Right lobe of liver (tissue), 6 donors: Measurements from ENCODE around the gene OLFM3. TPM values are rescaled to one million over a fixed set of nuclear protein-coding genes. Genes with fewer than 3 reads are reported as not detected.

Source experiments
- ATAC-seq, 4 donors: fragments of 200-7000 bp; cut with Tn5 transposase; one replicate each; pipeline ENCODE4 v1.9.1; 2020; ENCODE audit warnings: mild to moderate bottlenecking in 4 of 4, moderate library complexity in 4 of 4
- DNase-seq, 3 donors: peaks; one replicate each; pipeline ENCODE4 v3.0.0-alpha.2; 2020
- H3K27ac ChIP-seq, 3 donors: fragments of 200-600 bp; one replicate each; pipeline ENCODE4 v1.8.0; 2022
- H3K27me3 ChIP-seq, 2 donors: fragments of 200-600 bp; one replicate each; pipeline ENCODE4 v1.8.0; 2022
- H3K36me3 ChIP-seq, 4 donors: fragments of 200-600 bp; sonication (generic) in 1 of 4; one replicate each; pipeline versions ENCODE4 v1.5.1 to v1.8.0; 2017 to 2022; ENCODE audit warnings: control low read depth in 1 of 4
- H3K4me1 ChIP-seq, 4 donors: fragments of 200-600 bp; sonication (generic) in 1 of 4; one replicate each; pipeline versions ENCODE4 v1.5.1 to v1.8.0; 2017 to 2022; ENCODE audit warnings: control low read depth in 1 of 4
- H3K4me3 ChIP-seq, 3 donors: fragments of 200-600 bp; one replicate each; pipeline ENCODE4 v1.8.0; 2022
- H3K9me3 ChIP-seq, 4 donors: fragments of 200-600 bp; sonication (generic) in 1 of 4; one replicate each; pipeline versions ENCODE4 v1.5.1 to v1.8.0; 2017 to 2022; ENCODE audit warnings: control low read depth in 1 of 4
- CTCF ChIP-seq, 4 donors: fragments of 200-600 bp in 3 of 4; fragments of 450-650 bp in 1 of 4; IDR thresholded peaks; one replicate each; pipeline versions ENCODE4 v1.5.1 to v1.8.0; 2016 to 2022; ENCODE audit warnings: antibody characterized with exemption in 4 of 4, mild to moderate bottlenecking in 2 of 4
- POLR2A ChIP-seq: fragments of 450-650 bp; IDR thresholded peaks from one replicate; pipeline ENCODE4 v1.6.1; 2017; ENCODE audit warnings: antibody characterized with exemption, mild to moderate bottlenecking
- WGBS: methylation state at CpG from one replicate; pipeline ENCODE4 v1.1.6; 2018; ENCODE audit warnings: low coverage, low lambda C conversion rate; ENCODE audit not compliant: insufficient coverage; ENCODE audit errors: missing lambda C conversion rate; 5-methylcytosine and 5-hydroxymethylcytosine counted together
- intact Hi-C, 2 donors: fragments of 100-400 bp; cut with DNase I; formaldehyde crosslinking; loops; one replicate each; pipeline versions ENCODE4 v1.11.2 to v1.14.1; 2022
- total RNA-seq, 6 experiments: library from RNA; depleted of rRNA in 2 of 6; stranded (reverse); fragments of >200 nt in 2 of 6; fragmentation: NEBNext Ultra II Directional in 3 of 6; extraction: Animal tissue kit (Norgen Biotek cat#: 25700) in 3 of 6; gene quantifications; one replicate each; pipeline versions ENCODE4 v1.1.0 to v1.2.4, GENCODE V29; 2016 to 2023
- donor health status: DM: no; HTN: yes; CAD: no.
- donor health status: DM: no; HTN: no; CAD: no.
- donor health status: DM: no; HTN: no; CAD: no.
- donor health status: DM: no; HTN: yes; CAD: no.
- donor health status: DM: no; HTN: yes; CAD: no.

OLFM3 gene
- total RNA-seq, 6 experiments from 2014 or later, result not detected

GRCh38 chr1:101980974-101981373 lies 15.8 kb downstream of the OLFM3 start:
- ATAC-seq, result no peak
- Histone ChIP-seq H3K27me3 (no peaks in the 10 kb centered on the region), H3K27ac (no peak overlapping the region), H3K4me3 (no peak overlapping the region), H3K9me3 (no peaks in the 10 kb centered on the region), H3K4me1 (no peaks in the 10 kb centered on the region), H3K36me3 (no peaks in the 10 kb centered on the region)
- intact Hi-C loops, result no loop called here
- TF ChIP-seq POLR2A, result no peak
- no peak for TF ChIP-seq CTCF (IDR thresholded peaks at IDR 0.05)
- DNase-seq, result no peak
- WGBS, result 21% methylated on average over 2 of the region's 2 CpGs

GRCh38 chr1:101977266-101977665 lies 19.5 kb downstream of the OLFM3 start:
- no peak for TF ChIP-seq POLR2A
- TF ChIP-seq CTCF (IDR thresholded peaks at IDR 0.05), result no peak
- H3K27ac ChIP-seq, result no peak overlapping the region
- H3K27me3 ChIP-seq, result no peaks in the 10 kb centered on the region
- no peaks in the 10 kb centered on the region for H3K36me3 ChIP-seq
- ATAC-seq, result no peak
- H3K4me1 ChIP-seq, result no peaks in the 10 kb centered on the region
- intact Hi-C loops, result no loop called here
- DNase-seq, result no peak
- WGBS, result 49% methylated on average over 3 of the region's 3 CpGs
- no peak overlapping the region for H3K4me3 ChIP-seq
- H3K9me3 ChIP-seq, result no peaks in the 10 kb centered on the region

- no peaks in the 10 kb centered on the region for H3K9me3 ChIP-seq
- no peaks in the 10 kb centered on the region for H3K27me3 ChIP-seq
- no peaks in the 10 kb centered on the region for H3K36me3 ChIP-seq
- TF ChIP-seq CTCF (IDR thresholded peaks at IDR 0.05) (no peak), POLR2A (no peak)
- ATAC-seq (no peak), DNase-seq (no peak)
- no peaks in the 10 kb centered on the region for H3K4me1 ChIP-seq
- WGBS, result 30% methylated on average over 3 of the region's 3 CpGs
- intact Hi-C loops, result no loop called here
- H3K4me3 ChIP-seq, result no peak overlapping the region
- no peak overlapping the region for H3K27ac ChIP-seq
Observed at GRCh38 chr1:101976161-101976560, 20.6 kb downstream of the OLFM3 start.

GRCh38 chr1:101975371-101975770 lies 21.4 kb downstream of the OLFM3 start:
- 32% methylated on average over 3 of the region's 3 CpGs for WGBS
- H3K4me1 ChIP-seq, result no peaks in the 10 kb centered on the region
- H3K9me3 ChIP-seq, result no peaks in the 10 kb centered on the region
- no peak for TF ChIP-seq POLR2A
- no peak for TF ChIP-seq CTCF (IDR thresholded peaks at IDR 0.05)
- no peak overlapping the region for H3K4me3 ChIP-seq
- H3K27ac ChIP-seq, result no peak overlapping the region
- no peaks in the 10 kb centered on the region for H3K27me3 ChIP-seq
- ATAC-seq (no peak), DNase-seq (no peak)
- H3K36me3 ChIP-seq, result no peaks in the 10 kb centered on the region
- intact Hi-C loops, result no loop called here
